Measurements from ENCODE around the gene LRCH1. TPM values are rescaled to one million over a fixed set of nuclear protein-coding genes. Genes with fewer than 3 reads are reported as not detected.

Gene LRCH1
- total RNA-seq, 3 donors from 2014 or later: 17.0 to 40.4 (median 24.6) TPM

- intact Hi-C loops (cut with DNase I; ENCODE audit: low total_unique reads): no loop called here
- H3K4me1 ChIP-seq: no peaks in the 10 kb centered on the region
These were observed 162.4 kb downstream of the LRCH1 start for GRCh38 chr13:46715363-46715762.

GRCh38 chr13:46716821-46717220 is 163.9 kb downstream of the LRCH1 start:
- Histone ChIP-seq H3K4me1 (no peaks in the 10 kb centered on the region), H3K36me3 (no peaks in the 10 kb centered on the region), H3K9me3 (no peaks in the 10 kb centered on the region), H3K27ac (no peak overlapping the region), H3K4me3 (no peak overlapping the region), H3K27me3 (no peaks in the 10 kb centered on the region)
- TF ChIP-seq POLR2AphosphoS5 (IDR thresholded peaks at IDR 0.05) (no peak), POLR2A (IDR thresholded peaks at IDR 0.05) (no peak), CTCF (IDR thresholded peaks at IDR 0.05) (no peak)
- intact Hi-C loops (cut with DNase I; ENCODE audit: low total_unique reads): no loop called here
- DNase-seq (ENCODE audit: low spot score in 2 of 2): no peak

More at GRCh38 chr13:46715363-46715762, 162.4 kb downstream of the LRCH1 start:
- H3K36me3 ChIP-seq: no peaks in the 10 kb centered on the region
- H3K4me3 ChIP-seq: no peak overlapping the region
- H3K27me3 ChIP-seq: no peaks in the 10 kb centered on the region
- no peaks in the 10 kb centered on the region for H3K9me3 ChIP-seq
- TF ChIP-seq CTCF (IDR thresholded peaks at IDR 0.05): no peak
- TF ChIP-seq POLR2A (IDR thresholded peaks at IDR 0.05): no peak
- TF ChIP-seq POLR2AphosphoS5 (IDR thresholded peaks at IDR 0.05): no peak
- H3K27ac ChIP-seq: no peak overlapping the region
- DNase-seq (ENCODE audit: low spot score in 2 of 2): no peak

- no peak for DNase-seq (ENCODE audit: low spot score in 2 of 2)
- H3K27me3 ChIP-seq: no peaks in the 10 kb centered on the region
- H3K4me1 ChIP-seq: no peaks in the 10 kb centered on the region
- H3K9me3 ChIP-seq: no peaks in the 10 kb centered on the region
- no peak for TF ChIP-seq POLR2A (IDR thresholded peaks at IDR 0.05)
- no peak for TF ChIP-seq CTCF (IDR thresholded peaks at IDR 0.05)
- TF ChIP-seq POLR2AphosphoS5 (IDR thresholded peaks at IDR 0.05): no peak
- intact Hi-C loops (cut with DNase I; ENCODE audit: low total_unique reads): no loop called here
- no peak overlapping the region for H3K4me3 ChIP-seq
- no peak overlapping the region for H3K27ac ChIP-seq
- H3K36me3 ChIP-seq: no peaks in the 10 kb centered on the region
These were observed 164.3 kb downstream of the LRCH1 start for GRCh38 chr13:46717275-46717674.

GRCh38 chr13:46717856-46718255 is 164.9 kb downstream of the LRCH1 start:
- Histone ChIP-seq H3K4me1 (no peaks in the 10 kb centered on the region), H3K27ac (no peak overlapping the region), H3K27me3 (no peaks in the 10 kb centered on the region), H3K4me3 (no peak overlapping the region), H3K36me3 (no peaks in the 10 kb centered on the region), H3K9me3 (no peaks in the 10 kb centered on the region)
- no peak for DNase-seq (ENCODE audit: low spot score in 2 of 2)
- intact Hi-C loops (cut with DNase I; ENCODE audit: low total_unique reads): no loop called here
- TF ChIP-seq POLR2A (IDR thresholded peaks at IDR 0.05) (no peak), CTCF (IDR thresholded peaks at IDR 0.05) (no peak), POLR2AphosphoS5 (IDR thresholded peaks at IDR 0.05) (no peak)

GRCh38 chr13:46720189-46720588 is 167.2 kb downstream of the LRCH1 start:
- H3K4me3 ChIP-seq: no peak overlapping the region
- TF ChIP-seq POLR2AphosphoS5 (IDR thresholded peaks at IDR 0.05): no peak
- no peak for TF ChIP-seq POLR2A (IDR thresholded peaks at IDR 0.05)
- TF ChIP-seq CTCF (IDR thresholded peaks at IDR 0.05): no peak
- DNase-seq (ENCODE audit: low spot score in 2 of 2): no peak
- no peaks in the 10 kb centered on the region for H3K4me1 ChIP-seq
- intact Hi-C loops (cut with DNase I; ENCODE audit: low total_unique reads): no loop called here
- H3K9me3 ChIP-seq: no peaks in the 10 kb centered on the region
- H3K36me3 ChIP-seq: peaks cover 2% of the 10 kb centered on the region
- no peak overlapping the region for H3K27ac ChIP-seq
- no peaks in the 10 kb centered on the region for H3K27me3 ChIP-seq
